KMS-11 (cell line): ENCODE results near the gene ULK4.
"Not testable (repeated sequence)": the region's sequence is repeated elsewhere in the genome, so short reads cannot be mapped to it uniquely, and the experiment has no call there.

Experiments
- H2AFZ ChIP-seq: fragments of 200-600 bp; sonication (generic); 2 replicates; pipeline ENCODE4 v1.6.1; 2016; ENCODE audit warnings: antibody characterized with exemption, mixed run types, low read depth
- H3K27ac ChIP-seq: fragments of 200-600 bp; sonication (generic); 2 replicates; pipeline ENCODE4 v1.6.1; 2016; ENCODE audit warnings: mild to moderate bottlenecking, mixed run types
- H3K27me3 ChIP-seq: fragments of 200-600 bp; sonication (generic); 2 replicates; pipeline ENCODE4 v1.6.1; 2017; ENCODE audit warnings: mild to moderate bottlenecking, low read depth, mixed run types, moderate library complexity; ENCODE audit not compliant: insufficient read depth
- H3K36me3 ChIP-seq: fragments of 200-600 bp; sonication (generic); 2 replicates; pipeline ENCODE4 v1.6.1; 2017; ENCODE audit warnings: mild to moderate bottlenecking, mixed run types; ENCODE audit not compliant: insufficient read depth
- H3K4me1 ChIP-seq: fragments of 200-600 bp; sonication (generic); 2 replicates; pipeline ENCODE4 v1.6.1; 2016; ENCODE audit warnings: mild to moderate bottlenecking, low read depth, mixed run types; ENCODE audit not compliant: poor library complexity, severe bottlenecking
- H3K4me2 ChIP-seq: fragments of 200-600 bp; sonication (generic); 2 replicates; pipeline ENCODE4 v1.7.0; 2016; ENCODE audit warnings: mild to moderate bottlenecking, mixed run types
- H3K4me3 ChIP-seq: fragments of 200-600 bp; sonication (generic); IDR thresholded peaks from 2 replicates; pipeline ENCODE4 v1.6.1; 2017; ENCODE audit warnings: low read depth, low read length, mixed read lengths; ENCODE audit not compliant: insufficient read depth
- H3K79me2 ChIP-seq: fragments of 200-600 bp; sonication (generic); 2 replicates; pipeline ENCODE4 v1.6.1; 2016; ENCODE audit warnings: low read depth, mixed run types; ENCODE audit not compliant: insufficient read depth
- H3K9ac ChIP-seq: fragments of 200-600 bp; sonication (generic); 2 replicates; pipeline ENCODE4 v1.6.1; 2016; ENCODE audit warnings: mild to moderate bottlenecking, mixed run types
- H4K20me1 ChIP-seq: fragments of 200-600 bp; sonication (generic); 2 replicates; pipeline ENCODE4 v1.6.1; 2016; ENCODE audit warnings: mild to moderate bottlenecking, mixed run types; ENCODE audit not compliant: insufficient read depth
- CTCF ChIP-seq: fragments of 200-600 bp; sonication (generic); conservative IDR thresholded peaks from 2 replicates; pipeline ENCODE4 v1.6.1; 2017; ENCODE audit warnings: low read depth, mild to moderate bottlenecking, antibody characterized with exemption, low read length, moderate library complexity, mixed read lengths

Gene ULK4

GRCh38 chr3:41872157-41872556 lies 89.7 kb downstream of the ULK4 start:
- no peaks in the 10 kb centered on the region for H3K36me3 ChIP-seq
- H4K20me1 ChIP-seq: no peaks in the 10 kb centered on the region
- no peak for TF ChIP-seq CTCF
- H3K4me3 ChIP-seq: no peak overlapping the region
- no peaks in the 10 kb centered on the region for H3K79me2 ChIP-seq
- H3K27ac ChIP-seq: no peak overlapping the region
- no peak overlapping the region for H3K9ac ChIP-seq
- no peaks in the 10 kb centered on the region for H3K27me3 ChIP-seq
- H3K4me2 ChIP-seq: no peak overlapping the region
- no peak overlapping the region for H2AFZ ChIP-seq
- H3K4me1 ChIP-seq: no peaks in the 10 kb centered on the region

- no peak for TF ChIP-seq CTCF
- H3K27ac ChIP-seq: no peak overlapping the region
- H3K4me2 ChIP-seq: no peak overlapping the region
Measured at GRCh38 chr3:41867533-41867932, 94.4 kb downstream of the ULK4 start.

GRCh38 chr3:41866298-41866697 lies 95.6 kb downstream of the ULK4 start:
- no peak overlapping the region for H3K9ac ChIP-seq
- no peaks in the 10 kb centered on the region for H4K20me1 ChIP-seq
- H3K4me2 ChIP-seq: no peak overlapping the region
- H3K4me3 ChIP-seq: no peak overlapping the region
- no peaks in the 10 kb centered on the region for H3K36me3 ChIP-seq
- H3K4me1 ChIP-seq: no peaks in the 10 kb centered on the region
- no peak overlapping the region for H2AFZ ChIP-seq
- H3K27me3 ChIP-seq: no peaks in the 10 kb centered on the region
- H3K27ac ChIP-seq: no peak overlapping the region
- H3K79me2 ChIP-seq: no peaks in the 10 kb centered on the region
- TF ChIP-seq CTCF: no peak

More at GRCh38 chr3:41867533-41867932, 94.4 kb downstream of the ULK4 start:
- Histone ChIP-seq H3K9ac (no peak overlapping the region), H2AFZ (no peak overlapping the region), H3K4me1 (no peaks in the 10 kb centered on the region), H4K20me1 (no peaks in the 10 kb centered on the region), H3K79me2 (no peaks in the 10 kb centered on the region), H3K4me3 (no peak overlapping the region), H3K36me3 (no peaks in the 10 kb centered on the region), H3K27me3 (no peaks in the 10 kb centered on the region)

- H3K4me3 ChIP-seq: no peak overlapping the region
- no peak overlapping the region for H3K27ac ChIP-seq
- no peak overlapping the region for H2AFZ ChIP-seq
- H3K9ac ChIP-seq: no peak overlapping the region
- no peaks in the 10 kb centered on the region for H3K4me1 ChIP-seq
- H4K20me1 ChIP-seq: no peaks in the 10 kb centered on the region
- no peaks in the 10 kb centered on the region for H3K79me2 ChIP-seq
- H3K4me2 ChIP-seq: no peak overlapping the region
- no peaks in the 10 kb centered on the region for H3K36me3 ChIP-seq
- TF ChIP-seq CTCF: no peak
- H3K27me3 ChIP-seq: no peaks in the 10 kb centered on the region
Measured at GRCh38 chr3:41863024-41863423, 98.9 kb downstream of the ULK4 start.

GRCh38 chr3:41860489-41860888 lies 101.4 kb downstream of the ULK4 start:
- not testable (repeated sequence) for H4K20me1 ChIP-seq, H3K27ac ChIP-seq, H2AFZ ChIP-seq

More at GRCh38 chr3:41860489-41860888, 101.4 kb downstream of the ULK4 start:
- not testable (repeated sequence) for H3K79me2 ChIP-seq, H3K36me3 ChIP-seq, H3K4me3 ChIP-seq, H3K4me1 ChIP-seq, H3K27me3 ChIP-seq, H3K4me2 ChIP-seq, H3K9ac ChIP-seq
